A549 (cell line): Measurements from ENCODE around the gene RELT. TPM values are rescaled to one million over a fixed set of nuclear protein-coding genes. Genes with fewer than 3 reads are reported as not detected.

ENCODE experiments used
- ATAC-seq, 2 experiments: fragments of 200-7000 bp in 1 of 2; fragments of >200 bp in 1 of 2; cut with Nextera tagmentation in 1 of 2; cut with Tn5 transposase in 1 of 2; 3 replicates each; pipeline versions ENCODE4 v1.8.0 to v1.9.1; 2018 to 2020; ENCODE audit warnings: mild to moderate bottlenecking in 1 of 2, moderate library complexity in 1 of 2
- CTCF ChIA-PET: fragments of 300-600 bp; sonication (Branson Sonifier 250); formaldehyde crosslinking; extraction: SDS; loops from one replicate; lab custom pipeline; 2021; ENCODE audit warnings: antibody characterized with exemption, inconsistent platforms; lab: Yijun Ruan, JAX
- POLR2A ChIA-PET: fragments of 350-600 bp; formaldehyde crosslinking; extraction: SDS; loops from one replicate; lab custom pipeline; 2021; ENCODE audit warnings: antibody characterized with exemption, inconsistent platforms; lab: Yijun Ruan, JAX
- DNase-seq, 2 experiments: peaks; one replicate each; pipeline versions ENCODE4 v3.0.0 to v3.0.0-alpha.2; 2011 to 2016; ENCODE audit warnings: low read depth in 1 of 2, low spot score in 1 of 2
- FAIRE-seq: peaks from 2 replicates; lab custom pipeline; 2011; peaks lifted over from hg19 to GRCh38; lab: Jason Lieb, UNC
- H3K27ac ChIP-seq, 2 experiments: fragments of >200 bp; sonication (Bioruptor Twin); formaldehyde crosslinking; 3 replicates each; pipeline ENCODE4 v1.5.1; 2016 to 2017
- H3K4me1 ChIP-seq: fragments of >200 bp; sonication (Bioruptor Twin); formaldehyde crosslinking; 3 replicates; pipeline ENCODE4 v1.6.1; 2016
- H3K4me2 ChIP-seq: fragments of >200 bp; sonication (Bioruptor Twin); formaldehyde crosslinking; 3 replicates; pipeline ENCODE4 v1.6.1; 2016
- H3K4me3 ChIP-seq: fragments of >200 bp; sonication (Bioruptor Twin); formaldehyde crosslinking; 3 replicates; pipeline ENCODE4 v1.5.1; 2016
- H3K9me3 ChIP-seq: fragments of >200 bp; sonication (Bioruptor Twin); formaldehyde crosslinking; 3 replicates; pipeline ENCODE4 v1.6.1; 2016
- BHLHE40 ChIP-seq: IDR thresholded peaks from 2 replicates; pipeline ENCODE4 v1.6.1; 2012; ENCODE audit warnings: low read depth, low read length, inconsistent platforms
- CEBPB ChIP-seq, 2 experiments: fragments of >200 bp in 1 of 2; sonication (Bioruptor Twin) in 1 of 2; formaldehyde crosslinking in 1 of 2; IDR thresholded peaks; 2 replicates each; pipeline ENCODE4 v1.6.1; 2012 to 2016
- CHD4 ChIP-seq: fragments of 200-600 bp; sonication (generic); IDR thresholded peaks from 2 replicates; pipeline ENCODE4 v1.6.1; 2016; ENCODE audit warnings: antibody characterized with exemption, mild to moderate bottlenecking, borderline replicate concordance
- EHF ChIP-seq: fragments of 250-450 bp; sonication (Bioruptor Pico); IDR thresholded peaks from 2 replicates; pipeline ENCODE4 v1.5.0; 2020; ENCODE audit warnings: mild to moderate bottlenecking
- ESRRA ChIP-seq: fragments of 150-350 bp; IDR thresholded peaks from 2 replicates; pipeline ENCODE4 v1.6.1; 2014; ENCODE audit warnings: mild to moderate bottlenecking, low read length, borderline replicate concordance
- GATA3 ChIP-seq: IDR thresholded peaks from 2 replicates; pipeline ENCODE4 v1.6.1; 2012; ENCODE audit warnings: borderline replicate concordance
- HDAC2 ChIP-seq: fragments of 200-600 bp; sonication (generic); IDR thresholded peaks from 2 replicates; pipeline ENCODE4 v1.6.1; 2016
- HOXA7 ChIP-seq: fragments of 250-450 bp; sonication (Bioruptor Pico); IDR thresholded peaks from 2 replicates; pipeline ENCODE4 v1.5.0; 2020; ENCODE audit warnings: mild to moderate bottlenecking, moderate library complexity
- JUN ChIP-seq, 2 experiments: fragments of >200 bp; sonication (Bioruptor Twin); formaldehyde crosslinking; IDR thresholded peaks; 2 replicates in 1 of 2; 3 replicates in 1 of 2; pipeline ENCODE4 v1.6.1; 2016 to 2017
- KDM1A ChIP-seq: fragments of 200-600 bp; sonication (generic); IDR thresholded peaks from 2 replicates; pipeline ENCODE4 v1.6.1; 2016; ENCODE audit warnings: low read depth, mild to moderate bottlenecking
- MAFK ChIP-seq: fragments of 450-650 bp; IDR thresholded peaks from 2 replicates; pipeline ENCODE4 v1.6.1; 2014; ENCODE audit not compliant: partially characterized antibody
- NFE2L2 ChIP-seq: fragments of 150-350 bp; conservative IDR thresholded peaks from 2 replicates; pipeline ENCODE4 v1.6.1; 2014; ENCODE audit warnings: low read length
- NR3C1 ChIP-seq: fragments of >200 bp; sonication (Bioruptor Twin); formaldehyde crosslinking; IDR thresholded peaks from 3 replicates; pipeline ENCODE4 v1.6.1; 2017
- PHF8 ChIP-seq: fragments of 200-600 bp; sonication (generic); IDR thresholded peaks from 2 replicates; pipeline ENCODE4 v1.6.1; 2016; ENCODE audit warnings: low read depth, mild to moderate bottlenecking, antibody characterized with exemption, moderate library complexity, borderline replicate concordance
- POLR2AphosphoS2 ChIP-seq: conservative IDR thresholded peaks from 2 replicates; pipeline ENCODE4 v1.6.1; 2012; ENCODE audit warnings: low read length, improper control_type of control experiment, inconsistent platforms
- RAD21 ChIP-seq, 2 experiments: fragments of >200 bp in 1 of 2; sonication (Bioruptor Twin) in 1 of 2; formaldehyde crosslinking in 1 of 2; IDR thresholded peaks in 1 of 2; conservative IDR thresholded peaks in 1 of 2; 2 replicates in 1 of 2; 3 replicates in 1 of 2; pipeline ENCODE4 v1.6.1; 2012 to 2018; ENCODE audit warnings: inconsistent platforms in 1 of 2
- RNF2 ChIP-seq: fragments of 200-600 bp; sonication (generic); IDR thresholded peaks from 2 replicates; pipeline ENCODE4 v1.6.1; 2016; ENCODE audit warnings: low read depth, mild to moderate bottlenecking, antibody characterized with exemption, moderate library complexity, borderline replicate concordance
- SMC3 ChIP-seq: fragments of >200 bp; sonication (Bioruptor Twin); formaldehyde crosslinking; IDR thresholded peaks from 3 replicates; pipeline ENCODE4 v1.6.1; 2018; ENCODE audit warnings: inconsistent platforms
- SREBF2 ChIP-seq: fragments of 450-650 bp; IDR thresholded peaks from 2 replicates; pipeline ENCODE4 v1.6.1; 2014; ENCODE audit warnings: mild to moderate bottlenecking, moderate library complexity
- TFCP2L1 ChIP-seq: fragments of 250-450 bp; sonication (Bioruptor Pico); IDR thresholded peaks from 2 replicates; pipeline ENCODE4 v1.5.0; 2021; ENCODE audit warnings: mild to moderate bottlenecking
- TP53 ChIP-seq: fragments of 250-450 bp; sonication (Bioruptor Pico); IDR thresholded peaks from 2 replicates; pipeline ENCODE4 v1.5.0; 2021; ENCODE audit warnings: mild to moderate bottlenecking, moderate library complexity
- ZFP36 ChIP-seq: fragments of 450-650 bp; IDR thresholded peaks from 2 replicates; pipeline ENCODE4 v1.6.1; 2014; ENCODE audit warnings: borderline replicate concordance; ENCODE audit not compliant: partially characterized antibody
- whole genome bisulfite sequencing: methylation state at CpG from one replicate; pipeline ENCODE4 v1.1.6; 2017; ENCODE audit errors: missing lambda C conversion rate; 5-methylcytosine and 5-hydroxymethylcytosine counted together
- polyA plus RNA-seq, 4 experiments: library from polyadenylated mRNA; depleted of rRNA in 3 of 4; stranded (reverse); fragments of >200 nt; fragmentation: RNase III in 1 of 4; extraction: RNeasy Plus Mini Kit Qiagen cat#74134 plus additional on column Dnase treatment in 1 of 4; gene quantifications; 2 replicates in 3 of 4; 3 replicates in 1 of 4; pipeline ENCODE4 v1.2.3, GENCODE V29; 2011 to 2017
- TF ChIP-seq, protein P1 (sequence below): fragments of 250-450 bp; sonication (Bioruptor Pico); IDR thresholded peaks from 2 replicates; pipeline ENCODE4 v1.5.0; 2021; ENCODE audit warnings: mild to moderate bottlenecking, moderate library complexity, borderline replicate concordance
- TF ChIP-seq, protein P2 (sequence below): fragments of >200 bp; sonication (Bioruptor Twin); formaldehyde crosslinking; IDR thresholded peaks from 3 replicates; pipeline ENCODE4 v1.5.1; 2016

RELT gene
- polyA plus RNA-seq, 2 of the 4 experiments (the other 2 are of a cell fraction): 2.9 to 5.2 TPM

DNA sequence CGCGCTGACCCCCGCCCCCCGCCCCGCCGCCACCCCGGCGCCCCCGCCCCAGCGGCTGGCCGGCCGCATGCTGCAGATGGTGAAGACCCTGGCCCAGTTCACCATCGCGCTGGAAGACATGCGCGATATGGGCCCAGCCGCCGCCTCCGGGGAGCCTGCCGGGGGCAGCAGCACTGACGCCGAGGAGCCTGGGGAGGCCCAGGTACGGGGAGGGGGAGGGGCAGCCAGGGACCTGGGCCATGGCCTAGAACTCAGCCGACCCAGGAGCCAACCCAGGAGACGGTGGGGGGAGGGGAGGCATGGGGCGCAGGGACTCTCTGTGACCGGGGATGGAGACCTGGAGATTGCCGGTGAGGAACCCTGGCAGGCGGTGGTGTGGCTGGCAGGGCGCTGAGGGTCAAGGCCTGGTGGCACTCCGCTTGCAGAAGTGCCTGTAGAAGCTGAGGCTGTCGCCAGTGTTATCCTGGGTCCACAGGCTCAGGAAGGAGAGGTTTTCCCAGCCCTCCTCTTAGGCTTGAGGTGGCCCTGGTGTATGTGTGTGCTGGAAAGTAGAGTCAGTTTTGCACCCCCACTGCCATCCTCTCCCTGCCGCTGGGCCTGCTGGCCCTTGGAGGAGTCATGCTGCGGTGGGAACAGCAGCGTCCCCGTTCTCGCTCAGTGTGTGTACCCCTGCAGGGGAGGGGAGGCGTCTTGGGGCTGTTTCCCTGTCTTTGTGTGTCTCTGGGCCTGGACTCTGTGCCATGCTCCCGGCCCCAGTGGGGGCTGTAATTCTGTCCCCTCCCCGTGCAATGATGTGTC, 32.9 kb upstream of the RELT start:
- no peak overlapping the region for H3K4me2 ChIP-seq
- FAIRE-seq: no peak
- 89% methylated on average over 13 of the region's 40 CpGs for WGBS
- peak in 1 of 2 experiments; percentile 7; a peak in 2 of 6 replicates for ATAC-seq
- ChIA-PET CTCF (interaction anchor here (0.9 to 10.6 kb wide), 9 partner anchors 8 to 317 kb away, joined by 3 to 527 read pairs (median 9); partner anchors contain the start of gene ARHGEF17), POLR2A (interaction anchor here (0.6 kb wide), 1 partner anchor 36 kb away, joined by 3 read pairs; no protein-coding TSS in a partner anchor)
- no peak overlapping the region for H3K27ac ChIP-seq
- H3K4me1 ChIP-seq: no peaks in the 10 kb centered on the region
- H3K4me3 ChIP-seq: no peak overlapping the region
- H3K9me3 ChIP-seq: no peaks in the 10 kb centered on the region
- TF ChIP-seq RNF2: no peak
- no peak for TF ChIP-seq HOXA7 (CRISPR knock-in tag)
- TF ChIP-seq KDM1A: no peak
- no peak for TF ChIP-seq ESRRA
- TF ChIP-seq GATA3: no peak
- DNase-seq: no peak

DNA sequence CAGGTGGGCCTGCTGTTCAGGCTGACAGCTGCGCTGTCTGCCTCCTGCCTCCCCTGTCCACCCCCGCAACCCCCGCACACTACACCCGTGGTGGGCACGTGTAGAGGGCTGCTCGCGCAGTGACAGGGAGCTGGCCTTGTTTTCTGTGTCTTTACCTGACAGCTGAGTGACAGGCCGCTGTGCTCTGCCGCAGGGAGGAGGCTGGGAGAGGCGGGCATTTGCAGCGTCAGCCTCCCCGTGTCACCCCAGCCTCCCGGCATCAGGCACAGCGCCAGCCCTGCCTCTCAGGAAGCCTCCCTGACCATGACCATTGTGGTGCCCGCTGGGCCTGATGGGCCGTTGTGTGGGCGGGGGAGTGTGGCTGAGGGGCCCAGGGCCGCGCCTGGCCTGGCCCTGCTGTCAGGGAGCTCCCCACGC, 32.0 kb upstream of the RELT start:
- CTCF ChIA-PET: interaction anchor here (0.9 to 9.8 kb wide), 8 partner anchors 9 to 91 kb away, joined by 3 to 101 read pairs (median 3); partner anchors contain the start of gene ARHGEF17
- no peak overlapping the region for H3K4me3 ChIP-seq
- no peaks in the 10 kb centered on the region for H3K9me3 ChIP-seq
- H3K4me2 ChIP-seq: no peak overlapping the region
- TF ChIP-seq PHF8 (no peak), BHLHE40 (no peak), HDAC2 (no peak), CHD4 (no peak), SMC3 (no peak), ZFP36 (no peak), RNF2 (no peak), MAFK (no peak), SREBF2 (no peak)
- no peak for DNase-seq
- ATAC-seq: no peak
- no peak for FAIRE-seq
- WGBS: 95% methylated on average over 7 of the region's 20 CpGs
- POLR2A ChIA-PET: no interaction called here
- H3K4me1 ChIP-seq: no peaks in the 10 kb centered on the region
- no peak overlapping the region for H3K27ac ChIP-seq

DNA sequence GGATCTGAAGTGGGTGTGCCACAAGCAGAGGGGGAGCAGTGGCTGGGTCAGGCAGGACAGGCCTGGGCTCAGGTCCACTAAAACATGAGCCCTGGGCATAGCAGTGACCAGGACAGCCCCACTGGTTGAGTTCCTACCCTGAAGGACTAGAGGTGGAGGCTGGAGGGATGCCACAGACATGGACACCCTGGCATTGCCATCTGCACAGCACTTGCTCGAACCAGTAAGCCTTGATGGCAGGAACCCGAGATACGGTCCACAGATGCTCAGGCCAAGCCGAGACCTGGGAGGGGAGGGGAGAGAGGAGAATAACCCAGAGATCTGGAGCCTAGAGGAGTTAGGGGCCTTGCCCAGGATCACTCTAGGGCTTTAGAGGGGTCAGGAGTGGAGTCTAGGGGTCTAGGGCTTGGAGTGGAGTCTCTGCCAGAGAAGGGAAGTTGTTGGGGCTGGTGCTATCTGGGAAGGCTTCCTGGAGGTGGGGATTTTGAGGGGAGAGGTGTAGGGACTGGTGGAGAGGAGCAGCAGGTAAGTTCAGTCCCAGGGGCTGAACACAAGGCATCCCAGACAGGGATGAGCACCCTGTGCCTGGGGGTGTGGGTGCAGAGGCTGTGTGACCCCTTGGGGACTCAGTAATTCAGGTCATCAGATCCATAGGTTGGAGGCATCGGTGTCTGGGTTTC, 30.6 kb upstream of the RELT start:
- POLR2A ChIA-PET: no interaction called here
- H3K4me1 ChIP-seq: no peaks in the 10 kb centered on the region
- TF ChIP-seq ZFP36 (peak; percentile 55), EHF (no peak)
- H3K27ac ChIP-seq: no peak overlapping the region
- ATAC-seq (no peak), DNase-seq (no peak), FAIRE-seq (no peak)
- 100% methylated on average over 5 of the region's 5 CpGs for WGBS
- H3K4me2 ChIP-seq: no peak overlapping the region
- no peak overlapping the region for H3K4me3 ChIP-seq
- no peaks in the 10 kb centered on the region for H3K9me3 ChIP-seq
- CTCF ChIA-PET: interaction anchor here (1.1 to 9.8 kb wide), 5 partner anchors 10 to 55 kb away, joined by 3 to 101 read pairs (median 3); partner anchors contain the start of gene ARHGEF17

DNA sequence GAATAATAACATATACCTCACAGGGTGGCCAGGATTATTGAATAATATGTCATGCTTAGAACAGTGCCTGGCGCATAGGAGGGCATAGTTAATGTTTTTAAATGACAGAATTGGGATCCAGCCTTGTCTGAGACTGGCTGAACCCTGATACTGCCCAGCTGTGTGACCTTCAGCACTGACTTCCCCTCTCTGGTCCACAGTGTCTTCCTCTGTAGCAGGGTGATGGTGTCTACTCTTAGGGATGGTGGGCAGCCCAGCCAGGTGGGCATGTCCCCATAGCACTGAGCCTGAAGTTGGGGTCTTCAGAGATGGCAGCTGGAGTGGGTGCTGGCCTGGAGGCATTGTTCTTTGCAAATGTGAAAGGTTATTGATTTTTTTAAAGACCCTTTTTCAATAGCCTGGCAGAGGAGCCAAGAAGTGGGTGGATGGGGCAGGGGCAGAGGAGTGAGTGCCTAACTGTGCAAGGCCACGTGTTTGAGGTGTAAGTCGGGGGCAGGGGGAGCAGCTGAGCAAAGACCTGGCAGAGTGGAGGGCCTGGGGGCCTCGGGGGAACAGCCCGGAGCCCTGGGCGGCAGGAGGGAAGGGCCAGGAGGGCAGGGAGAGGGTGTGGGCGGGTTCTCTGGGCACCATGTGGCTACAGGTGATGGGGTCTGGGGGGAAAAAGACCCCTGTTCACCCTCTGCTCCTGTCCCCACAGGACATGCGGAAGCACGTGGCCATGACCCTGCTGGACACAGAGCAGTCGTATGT, 29.8 kb upstream of the RELT start:
- POLR2A ChIA-PET: no interaction called here
- CTCF ChIA-PET: interaction anchor here (0.7 to 20.1 kb wide), 5 partner anchors 9 to 279 kb away, joined by 3 to 257 read pairs (median 7); partner anchors contain the start of gene ARHGEF17
- 85% methylated on average over 9 of the region's 10 CpGs for WGBS
- DNase-seq (no peak), FAIRE-seq (no peak), ATAC-seq (no peak)
- Histone ChIP-seq H3K9me3 (no peaks in the 10 kb centered on the region), H3K27ac (no peak overlapping the region), H3K4me1 (no peaks in the 10 kb centered on the region), H3K4me2 (no peak overlapping the region), H3K4me3 (no peak overlapping the region)
- TF ChIP-seq NR3C1 (no peak), JUN (IDR thresholded peaks at IDR 0.05) (no peak), POLR2AphosphoS2 (no peak), TFCP2L1 (CRISPR knock-in tag) (no peak), CHD4 (no peak), EHF (no peak), ESRRA (no peak), CEBPB (IDR thresholded peaks at IDR 0.05) (no peak), RAD21 (conservative IDR thresholded peaks at IDR 0.05 in 1 of 2, IDR thresholded peaks at IDR 0.05 in 1 of 2) (no peak), NFE2L2 (no peak), TP53 (CRISPR knock-in tag) (no peak)
- TF ChIP-seq, protein P1, sequence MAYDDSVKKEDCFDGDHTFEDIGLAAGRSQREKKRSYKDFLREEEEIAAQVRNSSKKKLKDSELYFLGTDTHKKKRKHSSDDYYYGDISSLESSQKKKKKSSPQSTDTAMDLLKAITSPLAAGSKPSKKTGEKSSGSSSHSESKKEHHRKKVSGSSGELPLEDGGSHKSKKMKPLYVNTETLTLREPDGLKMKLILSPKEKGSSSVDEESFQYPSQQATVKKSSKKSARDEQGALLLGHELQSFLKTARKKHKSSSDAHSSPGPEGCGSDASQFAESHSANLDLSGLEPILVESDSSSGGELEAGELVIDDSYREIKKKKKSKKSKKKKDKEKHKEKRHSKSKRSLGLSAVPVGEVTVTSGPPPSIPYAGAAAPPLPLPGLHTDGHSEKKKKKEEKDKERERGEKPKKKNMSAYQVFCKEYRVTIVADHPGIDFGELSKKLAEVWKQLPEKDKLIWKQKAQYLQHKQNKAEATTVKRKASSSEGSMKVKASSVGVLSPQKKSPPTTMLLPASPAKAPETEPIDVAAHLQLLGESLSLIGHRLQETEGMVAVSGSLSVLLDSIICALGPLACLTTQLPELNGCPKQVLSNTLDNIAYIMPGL (CRISPR knock-in tag): no peak
- TF ChIP-seq, protein P2, sequence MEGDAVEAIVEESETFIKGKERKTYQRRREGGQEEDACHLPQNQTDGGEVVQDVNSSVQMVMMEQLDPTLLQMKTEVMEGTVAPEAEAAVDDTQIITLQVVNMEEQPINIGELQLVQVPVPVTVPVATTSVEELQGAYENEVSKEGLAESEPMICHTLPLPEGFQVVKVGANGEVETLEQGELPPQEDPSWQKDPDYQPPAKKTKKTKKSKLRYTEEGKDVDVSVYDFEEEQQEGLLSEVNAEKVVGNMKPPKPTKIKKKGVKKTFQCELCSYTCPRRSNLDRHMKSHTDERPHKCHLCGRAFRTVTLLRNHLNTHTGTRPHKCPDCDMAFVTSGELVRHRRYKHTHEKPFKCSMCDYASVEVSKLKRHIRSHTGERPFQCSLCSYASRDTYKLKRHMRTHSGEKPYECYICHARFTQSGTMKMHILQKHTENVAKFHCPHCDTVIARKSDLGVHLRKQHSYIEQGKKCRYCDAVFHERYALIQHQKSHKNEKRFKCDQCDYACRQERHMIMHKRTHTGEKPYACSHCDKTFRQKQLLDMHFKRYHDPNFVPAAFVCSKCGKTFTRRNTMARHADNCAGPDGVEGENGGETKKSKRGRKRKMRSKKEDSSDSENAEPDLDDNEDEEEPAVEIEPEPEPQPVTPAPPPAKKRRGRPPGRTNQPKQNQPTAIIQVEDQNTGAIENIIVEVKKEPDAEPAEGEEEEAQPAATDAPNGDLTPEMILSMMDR: no peak
